ENCODE measurements around the gene TMEM132D. TPM values are rescaled to one million over a fixed set of nuclear protein-coding genes. Genes with fewer than 3 reads are reported as not detected.

TMEM132D gene
- total RNA-seq, 1 donor from 2014 or later = 0.06 TPM

GRCh38 chr12:129927316-129927900 is 23.6 kb upstream of the TMEM132D start:
- H3K4me3 ChIP-seq (ENCODE audit: low read depth, low read length) = no peak overlapping the region
- no peak for TF ChIP-seq CTCF (conservative IDR thresholded peaks at IDR 0.05; ENCODE audit: low read depth, low read length)
- no peak for DNase-seq (ENCODE audit: low read depth)

- no peak overlapping the region for H3K4me3 ChIP-seq (ENCODE audit: low read depth, low read length)
- DNase-seq (ENCODE audit: low read depth) = no peak
These were observed 7.7 kb upstream of the TMEM132D start for GRCh38 chr12:129911428-129912049.

GRCh38 chr12:129909051-129910020 is 5.5 kb upstream of the TMEM132D start:
- DNase-seq (ENCODE audit: low read depth) = no peak
- TF ChIP-seq CTCF (conservative IDR thresholded peaks at IDR 0.05; ENCODE audit: low read depth, low read length) = no peak
- H3K4me3 ChIP-seq (ENCODE audit: low read depth, low read length) = no peak overlapping the region

More at GRCh38 chr12:129911428-129912049, 7.7 kb upstream of the TMEM132D start:
- peak; percentile 75 for TF ChIP-seq CTCF (conservative IDR thresholded peaks at IDR 0.05; ENCODE audit: low read depth, low read length)

- DNase-seq (ENCODE audit: low read depth) = no peak
- H3K4me3 ChIP-seq (ENCODE audit: low read depth, low read length) = no peak overlapping the region
- TF ChIP-seq CTCF (conservative IDR thresholded peaks at IDR 0.05; ENCODE audit: low read depth, low read length) = no peak
These were observed 506 bp downstream of the TMEM132D start for GRCh38 chr12:129903092-129903945.

- no peak for TF ChIP-seq CTCF (conservative IDR thresholded peaks at IDR 0.05; ENCODE audit: low read depth, low read length)
- no peak for DNase-seq (ENCODE audit: low read depth)
- H3K4me3 ChIP-seq (ENCODE audit: low read depth, low read length) = no peak overlapping the region
These were observed 1.3 kb downstream of the TMEM132D start for GRCh38 chr12:129902371-129903091.

- no peak for TF ChIP-seq CTCF (conservative IDR thresholded peaks at IDR 0.05; ENCODE audit: low read depth, low read length)
- no peak overlapping the region for H3K4me3 ChIP-seq (ENCODE audit: low read depth, low read length)
These were observed 2.6 kb downstream of the TMEM132D start for GRCh38 chr12:129901254-129901653.

More at GRCh38 chr12:129901254-129901653, 2.6 kb downstream of the TMEM132D start:
- peak; percentile 13 for DNase-seq (ENCODE audit: low read depth)
